Measurements from ENCODE around the gene DYNLT5.
"Not testable (repeated sequence)": the region's sequence is repeated elsewhere in the genome, so short reads cannot be mapped to it uniquely, and the experiment has no call there.

The DYNLT5 gene

DNA sequence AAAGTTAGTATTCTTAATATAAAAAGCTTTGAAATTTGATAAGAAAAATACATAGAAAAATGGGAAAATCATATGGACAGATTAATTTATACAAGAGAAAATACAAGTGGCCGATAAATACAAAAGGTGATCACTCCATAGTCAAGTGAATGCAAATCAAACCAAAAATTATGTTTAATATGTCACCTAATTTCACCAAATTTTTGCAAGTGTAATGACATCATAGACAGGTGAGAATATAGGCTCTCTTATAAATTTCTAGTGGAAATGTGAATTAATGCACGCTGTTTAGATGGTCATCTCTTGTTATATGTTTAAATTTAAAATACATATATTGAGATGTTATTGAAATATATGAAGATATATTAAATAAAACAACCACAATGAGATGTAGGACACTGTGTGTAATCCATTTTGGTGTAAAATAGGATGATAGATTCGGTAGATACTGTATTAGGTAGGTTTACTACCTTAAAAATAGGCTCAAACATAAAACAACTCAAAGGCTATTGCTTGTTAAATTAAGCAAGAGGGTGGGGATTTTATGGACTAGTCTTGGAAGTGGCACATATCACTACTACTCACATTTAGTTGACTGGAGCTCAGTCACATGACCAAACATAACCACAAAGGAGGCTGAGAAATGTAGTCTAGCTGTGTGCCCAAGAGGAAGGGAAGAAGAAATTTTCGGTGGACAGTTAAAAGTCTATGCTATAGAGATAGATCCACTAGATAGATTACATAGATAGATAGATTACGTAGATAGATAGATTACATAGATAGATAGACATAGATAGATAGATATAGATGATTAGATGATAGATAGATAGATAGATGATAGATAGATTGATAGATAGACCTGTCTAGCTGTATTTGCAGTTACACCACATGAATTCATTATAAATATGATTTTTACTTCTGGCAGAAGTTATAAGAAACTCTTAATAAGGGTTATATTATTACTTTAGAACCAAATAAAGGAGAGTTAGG, 39.7 kb downstream of the DYNLT5 start:
- DNase-seq, result no peak

DNA sequence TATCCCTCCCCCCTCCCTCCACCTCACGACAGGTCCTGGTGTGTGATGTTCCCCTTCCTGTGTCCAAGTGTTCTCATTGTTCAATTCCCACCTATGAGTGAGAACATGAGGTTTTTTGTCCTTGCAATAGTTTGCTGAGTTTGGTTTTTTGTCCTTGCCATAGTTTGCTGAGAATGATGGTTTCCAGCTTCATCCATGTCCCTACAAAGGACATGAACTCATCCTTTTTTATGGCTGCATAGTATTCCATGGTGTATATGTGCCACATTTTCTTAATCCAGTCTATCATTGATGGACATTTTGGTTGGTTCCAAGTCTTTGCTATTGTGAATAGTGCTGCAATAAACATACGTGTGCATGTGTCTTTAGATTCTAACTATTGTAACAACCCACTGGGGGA, 43.6 kb downstream of the DYNLT5 start:
- DNase-seq, result not testable (repeated sequence)

DNA sequence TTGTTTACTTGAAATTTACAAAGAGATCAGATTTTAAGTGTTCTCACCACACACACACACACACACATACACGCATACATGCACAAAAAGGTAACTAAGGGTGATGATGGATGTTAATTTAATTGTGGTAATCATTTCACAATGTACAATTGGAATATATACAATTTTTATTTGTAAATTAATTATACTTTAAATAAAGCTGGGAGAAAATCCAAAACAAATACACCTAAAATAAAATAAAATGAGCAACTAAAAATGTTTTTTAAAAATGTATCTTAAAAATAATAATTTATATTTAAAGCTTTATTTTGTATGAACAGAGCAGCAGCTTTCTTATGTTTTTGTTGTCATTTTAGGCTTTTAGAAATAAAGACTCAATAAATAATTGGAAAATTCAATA, 57.0 kb downstream of the DYNLT5 start:
- no peak for DNase-seq

DNA sequence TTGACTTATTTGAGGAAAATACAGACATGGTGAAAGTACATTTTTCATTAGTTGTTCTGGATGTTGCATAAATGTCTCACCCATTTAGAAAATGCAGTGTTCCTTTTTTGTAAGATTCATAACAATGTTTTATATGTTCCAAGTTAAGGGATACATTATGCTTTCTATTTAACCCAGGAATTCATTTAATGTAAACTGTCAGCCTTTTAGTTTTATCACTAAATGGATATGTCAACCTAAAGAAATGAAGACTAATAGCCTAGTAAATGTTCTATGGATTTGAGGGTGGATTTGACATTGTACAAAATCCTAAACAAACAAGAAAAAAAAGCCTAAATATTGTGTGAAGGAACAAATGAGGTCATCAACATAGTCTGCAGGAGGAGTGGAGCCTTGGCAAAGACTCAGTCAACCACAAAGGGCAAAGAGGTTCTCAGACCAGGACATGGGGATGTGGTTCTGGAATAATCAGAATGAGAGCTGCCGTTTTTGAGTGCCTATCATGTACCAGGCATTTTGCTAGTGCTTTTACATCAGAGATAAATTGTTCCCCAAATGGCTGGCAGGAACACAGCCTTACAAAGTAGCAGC, 57.6 kb downstream of the DYNLT5 start:
- DNase-seq, result no peak

DNA sequence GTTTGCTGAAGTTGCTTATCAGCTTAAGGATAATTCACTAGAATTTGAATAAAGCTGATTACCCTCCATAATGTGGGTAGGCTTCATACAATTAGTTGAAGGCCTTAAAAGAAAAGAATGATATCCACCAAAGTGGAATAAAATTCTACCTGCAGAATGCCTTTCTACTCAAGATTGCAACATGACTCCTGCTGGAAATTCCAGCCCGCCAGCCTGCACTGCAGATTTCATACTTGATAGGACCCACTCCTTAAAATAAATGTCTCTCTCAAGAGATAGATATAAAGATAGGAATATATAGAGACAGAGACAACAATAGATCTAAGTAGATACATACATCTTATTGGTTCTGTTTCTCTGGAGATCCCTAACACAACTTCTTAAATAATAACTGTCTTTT, 72.5 kb downstream of the DYNLT5 start:
- DNase-seq, result no peak
